ENCODE measurements around the gene BAK1.
"Not testable (repeated sequence)": the region's sequence is repeated elsewhere in the genome, so short reads cannot be mapped to it uniquely, and the experiment has no call there.

The BAK1 gene

GRCh38 chr6:33586108-33586640 lies 6.1 kb upstream of the BAK1 start:
- DNase-seq (ENCODE audit: low read depth) = no peak

GRCh38 chr6:33585403-33586107 lies 5.5 kb upstream of the BAK1 start:
- DNase-seq (ENCODE audit: low read depth) = peak; percentile 90

- no peak for DNase-seq (ENCODE audit: low read depth)
These were observed 4.8 kb upstream of the BAK1 start for GRCh38 chr6:33584700-33585402.

GRCh38 chr6:33583591-33584155 lies 3.6 kb upstream of the BAK1 start:
- DNase-seq (ENCODE audit: low read depth) = no peak

- no peak for DNase-seq (ENCODE audit: low read depth)
These were observed 1.1 kb upstream of the BAK1 start for GRCh38 chr6:33581186-33581585.

- DNase-seq (ENCODE audit: low read depth) = no peak
These were observed 1.5 kb downstream of the BAK1 start for GRCh38 chr6:33578588-33579011.

- DNase-seq (ENCODE audit: low read depth) = no peak
These were observed 1.9 kb downstream of the BAK1 start for GRCh38 chr6:33578164-33578563.

- no peak for DNase-seq (ENCODE audit: low read depth)
These were observed 2.4 kb downstream of the BAK1 start for GRCh38 chr6:33577718-33578117.

GRCh38 chr6:33577106-33577535 lies 3.0 kb downstream of the BAK1 start:
- no peak for DNase-seq (ENCODE audit: low read depth)

GRCh38 chr6:33576668-33577067 lies 3.4 kb downstream of the BAK1 start:
- no peak for DNase-seq (ENCODE audit: low read depth)

- DNase-seq (ENCODE audit: low read depth) = no peak
These were observed 4.9 kb downstream of the BAK1 start for GRCh38 chr6:33575211-33575610.

- DNase-seq (ENCODE audit: low read depth) = no peak
These were observed 8.3 kb downstream of the BAK1 start for GRCh38 chr6:33571637-33572316.

GRCh38 chr6:33570806-33571636 lies 9.1 kb downstream of the BAK1 start:
- DNase-seq (ENCODE audit: low read depth) = peak; percentile 88

GRCh38 chr6:33568826-33569570 lies 11.1 kb downstream of the BAK1 start:
- DNase-seq (ENCODE audit: low read depth) = no peak

GRCh38 chr6:33567836-33568235 lies 12.2 kb downstream of the BAK1 start:
- DNase-seq (ENCODE audit: low read depth) = no peak

- no peak for DNase-seq (ENCODE audit: low read depth)
These were observed 13.6 kb downstream of the BAK1 start for GRCh38 chr6:33566182-33567084.

- no peak for DNase-seq (ENCODE audit: low read depth)
These were observed 21.3 kb downstream of the BAK1 start for GRCh38 chr6:33558801-33559200.

- DNase-seq (ENCODE audit: low read depth) = no peak
These were observed 22.7 kb downstream of the BAK1 start for GRCh38 chr6:33557376-33557775.

- DNase-seq (ENCODE audit: low read depth) = not testable (repeated sequence)
These were observed 27.2 kb downstream of the BAK1 start for GRCh38 chr6:33552883-33553282.

- no peak for DNase-seq (ENCODE audit: low read depth)
These were observed 27.8 kb downstream of the BAK1 start for GRCh38 chr6:33552252-33552651.

Measured in CMK (cell line).